GM10847 (cell line): ENCODE data around the gene MKI67.

Source experiments
- POLR2A ChIP-seq: IDR thresholded peaks from 2 replicates; pipeline ENCODE4 v1.6.1; 2011; ENCODE audit not compliant: insufficient read length; ENCODE audit errors: extremely low read depth

Gene MKI67

DNA sequence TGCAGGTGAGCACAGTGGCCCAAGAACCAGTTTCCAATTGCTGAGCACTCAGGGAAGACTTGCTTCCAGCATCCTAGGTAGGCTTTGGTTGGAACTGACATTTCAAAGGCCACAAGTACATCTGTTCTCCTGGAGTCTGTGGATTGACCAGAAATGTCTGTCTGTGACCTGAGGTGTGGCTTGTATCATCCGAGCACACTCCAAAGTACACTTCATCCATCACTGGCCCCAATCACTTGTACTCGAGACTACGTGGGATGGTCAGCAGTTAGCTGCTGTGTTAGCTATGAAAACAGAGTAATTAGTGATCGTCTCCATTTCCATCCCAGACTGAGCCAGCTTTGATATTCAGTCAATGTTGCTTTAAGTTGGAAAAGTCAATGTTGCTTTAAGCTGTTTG lies 45.0 kb downstream of the MKI67 start:
- no peak for TF ChIP-seq POLR2A

- no peak for TF ChIP-seq POLR2A
Observed at GRCh38 chr10:128080641-128081040, 45.6 kb downstream of the MKI67 start.

DNA sequence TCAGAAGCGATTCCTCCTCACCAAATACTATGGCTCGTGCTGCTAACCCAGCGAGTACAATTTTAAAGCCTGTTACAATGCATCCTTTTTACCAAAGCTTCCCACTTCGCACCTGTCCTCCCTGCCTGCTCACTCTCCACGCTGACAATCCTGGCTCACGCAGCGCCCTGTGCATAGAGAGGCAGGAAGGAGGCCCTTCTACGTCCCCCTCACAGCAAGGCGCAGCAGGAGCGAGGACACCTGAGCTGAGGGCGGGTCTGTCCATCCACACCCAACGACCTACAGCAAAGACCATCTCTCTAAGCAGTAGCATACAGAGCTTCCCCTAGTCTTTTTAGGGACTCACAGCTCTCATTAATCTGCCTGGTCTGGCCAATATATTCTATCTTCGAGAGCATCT lies 46.0 kb downstream of the MKI67 start:
- no peak for TF ChIP-seq POLR2A

- TF ChIP-seq POLR2A: no peak
Observed at GRCh38 chr10:128078136-128078969, 47.9 kb downstream of the MKI67 start.

DNA sequence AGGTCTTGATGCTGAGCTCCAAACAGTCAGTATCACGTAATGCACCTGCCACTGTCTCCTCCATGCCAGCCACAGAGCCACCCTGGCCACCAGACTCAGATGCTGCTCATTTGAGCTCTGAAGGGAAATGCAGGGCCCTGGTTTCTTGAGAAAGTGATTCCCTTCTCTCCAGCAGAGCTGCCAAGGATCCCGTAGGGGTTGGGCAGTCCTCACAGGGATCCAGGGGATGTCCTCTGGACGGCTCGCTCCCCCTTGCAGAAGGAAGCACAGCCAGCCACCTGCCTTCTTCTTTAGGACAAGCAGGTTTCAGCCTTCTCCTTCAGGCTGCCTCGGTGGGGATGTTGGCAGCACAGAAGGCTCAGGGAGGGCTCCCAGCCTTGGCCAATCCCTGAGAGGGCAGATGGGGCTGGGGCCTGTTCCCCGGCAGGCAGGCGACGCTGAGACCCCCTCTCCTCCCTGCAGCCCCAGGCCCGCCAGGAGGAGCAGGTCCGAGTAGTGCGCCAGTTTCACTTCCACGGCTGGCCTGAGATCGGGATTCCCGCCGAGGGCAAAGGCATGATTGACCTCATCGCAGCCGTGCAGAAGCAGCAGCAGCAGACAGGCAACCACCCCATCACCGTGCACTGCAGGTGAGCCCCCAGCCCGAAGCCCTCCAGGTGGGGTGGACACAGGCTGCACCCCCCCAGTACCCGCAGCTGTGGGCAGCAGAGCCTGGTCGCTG lies 48.9 kb downstream of the MKI67 start:
- no peak for TF ChIP-seq POLR2A

DNA sequence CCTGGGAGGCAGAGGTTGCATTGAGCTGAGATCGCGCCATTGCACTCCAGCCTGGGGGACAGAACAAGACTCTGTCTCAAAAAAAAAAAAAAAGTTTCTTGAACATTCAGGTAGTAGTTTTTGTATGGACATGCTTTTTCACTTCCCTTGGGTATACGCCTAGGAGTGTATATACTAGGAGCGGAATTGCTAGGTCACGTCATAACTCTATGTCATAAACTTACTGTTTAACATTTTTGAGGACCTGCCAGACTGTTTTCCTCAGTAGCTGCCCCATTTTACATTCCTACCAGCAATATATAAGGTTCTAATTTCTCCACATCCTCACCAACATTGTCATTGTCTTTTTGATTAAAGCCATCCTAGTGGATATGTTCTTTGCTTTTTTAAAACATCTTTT lies 51.6 kb downstream of the MKI67 start:
- TF ChIP-seq POLR2A: no peak

GRCh38 chr10:128073890-128074289 lies 52.3 kb downstream of the MKI67 start:
- TF ChIP-seq POLR2A: no peak

- no peak for TF ChIP-seq POLR2A
Observed at GRCh38 chr10:128072941-128073645, 53.1 kb downstream of the MKI67 start.

- no peak for TF ChIP-seq POLR2A
Observed at GRCh38 chr10:128072046-128072445, 54.2 kb downstream of the MKI67 start.

DNA sequence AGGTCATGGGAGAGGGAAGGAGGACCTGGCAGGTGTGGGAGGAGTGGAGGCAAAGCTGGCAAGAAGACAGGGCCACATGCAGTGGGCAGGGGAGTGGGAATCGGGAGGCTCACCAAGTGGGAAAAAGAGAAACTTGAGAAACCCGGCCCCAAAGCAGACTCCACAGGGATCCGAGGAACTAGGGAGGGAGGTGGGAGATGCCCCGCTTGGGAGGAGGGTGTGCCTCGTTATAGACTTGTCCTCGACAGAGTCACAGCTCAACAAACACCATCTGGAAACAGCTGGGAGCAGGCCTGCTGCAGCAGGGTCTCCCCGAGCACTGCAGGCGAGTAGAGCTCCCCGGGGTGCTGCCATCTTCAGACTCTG lies 54.8 kb downstream of the MKI67 start:
- TF ChIP-seq POLR2A: no peak

DNA sequence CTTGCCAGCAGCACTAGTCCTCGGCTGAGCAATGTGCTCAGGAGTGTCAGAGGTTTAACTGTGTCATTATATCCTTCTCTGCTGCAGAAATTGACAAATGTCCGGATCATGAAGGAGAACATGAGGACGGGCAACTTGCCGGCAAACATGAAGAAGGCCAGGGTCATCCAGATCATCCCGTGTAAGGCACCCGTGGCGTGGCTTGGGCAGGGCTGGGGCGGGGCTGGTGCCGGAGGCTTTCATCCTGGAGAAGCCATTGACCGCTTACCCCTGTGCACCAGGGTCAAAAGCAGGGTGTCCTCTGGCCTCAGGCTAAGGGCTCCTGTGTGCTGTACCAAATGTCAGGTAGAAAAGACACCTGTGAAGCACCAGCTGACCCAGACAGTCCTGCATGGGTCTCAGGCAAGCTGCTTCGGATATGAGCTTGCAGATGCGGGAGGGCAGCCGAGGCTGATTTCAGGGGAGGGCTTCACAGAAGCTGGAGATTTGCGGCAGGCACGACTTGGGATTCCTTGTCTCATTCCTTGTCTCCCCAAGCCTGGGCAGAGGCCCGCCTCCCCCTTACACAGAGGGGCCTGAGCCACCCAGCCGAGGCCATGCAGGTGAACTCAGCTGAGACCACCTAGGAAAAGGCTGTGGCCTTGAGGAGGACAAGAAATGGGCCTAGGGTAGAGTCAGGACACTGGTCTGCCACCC lies 55.4 kb downstream of the MKI67 start:
- TF ChIP-seq POLR2A: no peak

- TF ChIP-seq POLR2A: no peak
Observed at GRCh38 chr10:128070161-128070560, 56.1 kb downstream of the MKI67 start.

GRCh38 chr10:128069351-128070051 lies 56.7 kb downstream of the MKI67 start:
- no peak for TF ChIP-seq POLR2A

DNA sequence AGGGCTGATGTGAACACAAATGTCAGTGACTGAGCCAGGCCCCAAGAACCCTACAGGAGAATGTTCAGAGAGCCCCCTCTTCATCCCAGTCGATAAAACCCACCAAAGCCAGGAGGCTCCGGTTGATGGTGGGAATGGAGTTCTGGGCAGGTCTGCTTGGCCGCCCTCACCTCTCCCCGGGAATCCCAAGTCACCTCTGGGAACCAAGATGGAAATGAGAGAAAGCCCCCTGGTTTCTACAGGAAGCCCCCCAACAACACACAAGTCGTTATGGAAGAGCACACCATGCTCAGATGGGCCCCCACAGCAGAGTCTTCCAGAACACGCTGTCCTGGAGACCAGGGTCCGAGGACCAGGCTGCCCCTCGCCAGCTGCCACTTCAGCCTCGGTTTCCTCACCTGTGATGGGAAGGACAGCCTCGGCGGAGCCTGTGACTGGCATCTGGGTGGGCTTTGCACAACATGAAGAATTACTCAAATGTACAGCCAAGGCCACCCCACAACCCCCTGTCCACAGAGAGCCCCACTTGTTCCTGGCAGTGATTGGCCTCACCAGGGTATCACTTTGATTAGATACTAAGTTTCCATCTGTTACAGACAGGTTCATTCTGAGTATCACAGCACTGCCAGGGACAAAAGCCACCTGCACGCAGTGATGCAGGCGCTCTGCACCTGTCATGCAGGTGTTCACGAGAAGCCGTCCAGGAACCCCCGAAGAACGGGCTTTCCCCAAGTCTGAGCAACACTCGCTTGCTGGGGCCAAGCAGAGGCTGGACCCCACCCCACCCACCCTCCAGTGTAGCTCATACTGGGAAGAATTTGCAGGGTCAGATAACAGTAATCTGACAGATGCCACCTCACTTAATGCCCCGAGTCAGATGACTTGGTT lies 57.6 kb downstream of the MKI67 start:
- no peak for TF ChIP-seq POLR2A

DNA sequence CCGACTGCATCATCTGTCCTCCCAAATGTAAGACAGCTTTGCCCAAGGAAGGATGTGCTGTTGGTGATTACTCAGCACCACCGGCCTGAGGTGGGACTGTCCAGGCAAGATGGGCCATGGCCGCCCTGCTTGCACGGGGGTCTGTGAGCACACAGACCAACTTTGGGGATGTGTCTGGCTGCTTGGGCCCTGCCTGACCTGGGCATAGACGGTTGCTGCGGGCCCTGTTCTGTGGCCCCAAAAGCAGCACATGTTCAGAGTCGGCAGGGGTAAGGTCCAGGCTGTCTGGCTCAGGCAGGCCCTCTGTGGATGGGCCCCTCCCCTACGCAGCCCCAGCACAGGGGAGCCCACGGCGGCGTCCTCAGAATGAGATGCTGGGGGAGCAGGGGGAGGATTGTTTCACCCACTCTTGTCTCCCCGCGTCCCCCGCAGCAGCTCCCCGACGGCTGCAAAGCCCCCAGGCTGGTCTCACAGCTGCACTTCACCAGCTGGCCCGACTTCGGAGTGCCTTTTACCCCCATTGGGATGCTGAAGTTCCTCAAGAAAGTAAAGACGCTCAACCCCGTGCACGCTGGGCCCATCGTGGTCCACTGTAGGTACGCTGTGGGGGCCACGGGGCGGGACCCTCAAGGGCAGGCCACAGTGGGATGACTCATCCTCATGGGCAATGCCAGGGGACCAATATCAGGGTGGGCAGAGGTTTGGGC lies 58.4 kb downstream of the MKI67 start:
- no peak for TF ChIP-seq POLR2A
